PC-9 (cell line): ENCODE measurements around the gene NCS1. TPM values are rescaled to one million over a fixed set of nuclear protein-coding genes. Genes with fewer than 3 reads are reported as not detected.

ENCODE experiments used
- BruUV-seq: library from RNA; stranded (reverse); fragments of 400-500 nt; replicated peaks from 2 replicates; lab custom pipeline; 2021; lab: Mats Ljungman, UMichigan
- CTCF ChIA-PET: fragments of 300-600 bp; sonication (Branson Sonifier 250); formaldehyde crosslinking; loops from one replicate; lab custom pipeline; 2022; ENCODE audit warnings: antibody characterized with exemption; lab: Charles Lee
- POLR2A ChIA-PET: fragments of 300-600 bp; sonication (Branson Sonifier 250); formaldehyde crosslinking; loops from one replicate; lab custom pipeline; 2022; ENCODE audit warnings: antibody characterized with exemption; ENCODE audit not compliant: unreplicated experiment; lab: Charles Lee
- DNase-seq, 2 experiments: peaks; one replicate each; pipeline versions ENCODE4 v3.0.0 to v3.0.0-alpha.2; 2015 to 2022; ENCODE audit warnings: mixed read lengths in 1 of 2
- H2AFZ ChIP-seq: fragments of 200-600 bp; sonication (generic); 2 replicates; pipeline ENCODE4 v1.8.1; 2017; ENCODE audit warnings: antibody characterized with exemption
- H3F3A ChIP-seq: fragments of 200-600 bp; sonication (generic); 2 replicates; pipeline ENCODE4 v1.8.1; 2017; ENCODE audit warnings: antibody characterized with exemption, mild to moderate bottlenecking, low read depth; ENCODE audit not compliant: insufficient read depth
- H3K27ac ChIP-seq: fragments of 200-600 bp; sonication (generic); 2 replicates; pipeline ENCODE4 v1.6.1; 2016; ENCODE audit warnings: mixed run types
- H3K27me3 ChIP-seq: fragments of 200-600 bp; sonication (generic); 2 replicates; pipeline ENCODE4 v1.6.1; 2016; ENCODE audit warnings: low read depth, mixed run types; ENCODE audit not compliant: insufficient read depth
- H3K36me3 ChIP-seq: fragments of 200-600 bp; sonication (generic); 2 replicates; pipeline ENCODE4 v1.6.1; 2016; ENCODE audit warnings: low read depth, mixed run types
- H3K4me1 ChIP-seq: fragments of 200-600 bp; sonication (generic); replicated peaks from 2 replicates; pipeline ENCODE4 v1.6.1; 2016; ENCODE audit warnings: mixed run types; ENCODE audit not compliant: insufficient read depth
- H3K4me2 ChIP-seq: fragments of 200-600 bp; sonication (generic); 2 replicates; pipeline ENCODE4 v1.6.1; 2017; ENCODE audit warnings: mixed run types
- H3K4me3 ChIP-seq: fragments of 200-600 bp; sonication (generic); 2 replicates; pipeline ENCODE4 v1.6.1; 2016; ENCODE audit warnings: mixed run types
- H3K79me2 ChIP-seq: fragments of 200-600 bp; sonication (generic); 2 replicates; pipeline ENCODE4 v1.6.1; 2017; ENCODE audit warnings: low read depth, mixed run types
- H3K9me2 ChIP-seq: fragments of 200-600 bp; sonication (generic); 2 replicates; pipeline ENCODE4 v1.8.1; 2017; ENCODE audit warnings: mild to moderate bottlenecking; ENCODE audit not compliant: insufficient read depth
- H3K9me3 ChIP-seq: fragments of 200-600 bp; sonication (generic); 2 replicates; pipeline ENCODE4 v1.8.1; 2016; ENCODE audit warnings: low read depth; ENCODE audit not compliant: insufficient read depth
- H4K20me1 ChIP-seq: fragments of 200-600 bp; sonication (generic); 2 replicates; pipeline ENCODE4 v1.8.1; 2017; ENCODE audit not compliant: insufficient read depth
- CTCF ChIP-seq: fragments of 200-600 bp; sonication (generic); conservative IDR thresholded peaks from 2 replicates; pipeline ENCODE4 v1.6.1; 2017; ENCODE audit warnings: mixed run types, antibody characterized with exemption, mild to moderate bottlenecking, moderate library complexity
- EZH2 ChIP-seq: fragments of 200-600 bp; sonication (generic); IDR thresholded peaks from 2 replicates; pipeline ENCODE4 v1.8.0; 2017; ENCODE audit warnings: antibody characterized with exemption, low read depth
- intact Hi-C: fragments of 100-400 bp; cut with micrococcal nuclease; formaldehyde crosslinking; loops from one replicate; pipeline ENCODE4 v1.10.0; 2022; ENCODE audit not compliant: unreplicated experiment
- total RNA-seq: library from RNA; stranded (reverse); gene quantifications from 2 replicates; pipeline ENCODE4 v1.2.3, GENCODE V29; 2021

Gene NCS1
- total RNA-seq, 1 experiment from 2014 or later: 59.2 TPM

GRCh38 chr9:130193531-130194377 lies 21.6 kb downstream of the NCS1 start:
- CTCF ChIA-PET: no interaction called here
- no peak overlapping the region for H3K4me2 ChIP-seq
- H3K9me3 ChIP-seq: no peaks in the 10 kb centered on the region
- no TSS peak for BruUV-seq
- intact Hi-C loops: no loop called here
- no peaks in the 10 kb centered on the region for H3K27me3 ChIP-seq
- no peaks in the 10 kb centered on the region for H3K36me3 ChIP-seq
- no peak overlapping the region for H3K4me3 ChIP-seq
- H3K27ac ChIP-seq: no peak overlapping the region
- TF ChIP-seq EZH2 (no peak), CTCF (no peak)
- no peak for DNase-seq
- H4K20me1 ChIP-seq: peaks cover 18% of the 10 kb centered on the region
- H3K4me1 ChIP-seq: no peaks in the 10 kb centered on the region
- POLR2A ChIA-PET: interaction anchor here (0.6 kb wide), 1 partner anchor 406 kb away, joined by 5 read pairs; no protein-coding TSS in a partner anchor
- no peaks in the 10 kb centered on the region for H3K9me2 ChIP-seq
- H3F3A ChIP-seq: no peaks in the 10 kb centered on the region
- no peak overlapping the region for H2AFZ ChIP-seq
- peaks cover 6% of the 10 kb centered on the region; the same call in 1 of the 2 replicates for H3K79me2 ChIP-seq

DNA sequence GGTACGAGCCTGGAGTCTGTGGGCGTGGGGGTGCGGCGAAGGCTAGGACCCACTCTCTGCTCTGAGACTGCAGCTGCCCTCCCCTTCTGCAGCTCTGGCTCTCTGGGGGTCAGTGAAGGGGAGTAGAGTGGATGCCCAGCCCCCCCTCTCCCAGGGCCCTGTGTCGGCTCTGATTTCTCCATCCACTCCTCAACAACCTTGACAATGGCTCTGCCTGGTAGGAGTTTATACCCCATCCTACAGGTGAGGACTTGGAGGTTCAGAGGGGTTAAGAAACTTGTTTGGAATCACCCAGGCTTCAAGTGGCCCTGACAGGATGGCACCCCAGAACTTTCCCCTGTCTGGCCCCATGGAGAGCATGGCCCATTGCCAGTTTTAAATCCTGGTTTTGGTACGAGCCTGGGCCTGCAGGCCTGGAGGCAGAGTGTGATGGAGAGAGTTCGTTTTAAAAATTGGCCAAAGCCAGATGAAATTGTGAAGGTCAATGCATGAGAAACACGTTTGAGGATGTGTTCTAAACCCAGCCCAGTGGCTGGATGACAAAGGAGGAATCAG lies 22.3 kb downstream of the NCS1 start:
- H3K36me3 ChIP-seq: no peaks in the 10 kb centered on the region
- peaks cover 13% of the 10 kb centered on the region for H4K20me1 ChIP-seq
- H3K79me2 ChIP-seq: peaks cover under 1% of the 10 kb centered on the region; the same call in 1 of the 2 replicates
- intact Hi-C loops: no loop called here
- H3F3A ChIP-seq: no peaks in the 10 kb centered on the region
- no peak overlapping the region for H3K27ac ChIP-seq
- H2AFZ ChIP-seq: no peak overlapping the region
- H3K4me1 ChIP-seq: no peaks in the 10 kb centered on the region
- H3K27me3 ChIP-seq: no peaks in the 10 kb centered on the region
- TF ChIP-seq EZH2 (no peak), CTCF (no peak)
- ChIA-PET POLR2A (no interaction called here), CTCF (no interaction called here)
- no peak overlapping the region for H3K4me3 ChIP-seq
- BruUV-seq: no TSS peak
- DNase-seq: no peak
- H3K4me2 ChIP-seq: no peak overlapping the region
- H3K9me2 ChIP-seq: no peaks in the 10 kb centered on the region
- no peaks in the 10 kb centered on the region for H3K9me3 ChIP-seq

GRCh38 chr9:130195638-130196037 lies 23.4 kb downstream of the NCS1 start:
- Histone ChIP-seq H3K4me3 (no peak overlapping the region), H3K36me3 (no peaks in the 10 kb centered on the region), H3K9me2 (no peaks in the 10 kb centered on the region), H3F3A (no peaks in the 10 kb centered on the region), H3K79me2 (no peaks in the 10 kb centered on the region), H4K20me1 (peaks cover 13% of the 10 kb centered on the region), H3K4me1 (no peaks in the 10 kb centered on the region), H3K27me3 (no peaks in the 10 kb centered on the region), H3K9me3 (no peaks in the 10 kb centered on the region), H3K4me2 (no peak overlapping the region), H2AFZ (no peak overlapping the region), H3K27ac (no peak overlapping the region)
- no peak for DNase-seq
- intact Hi-C loops: no loop called here
- TF ChIP-seq CTCF: no peak
- no peak for TF ChIP-seq EZH2
- POLR2A ChIA-PET: no interaction called here
- BruUV-seq: no TSS peak
- CTCF ChIA-PET: interaction anchor here (0.6 kb wide), 1 partner anchor 234 kb away, joined by 4 read pairs; no protein-coding TSS in a partner anchor
